ENCODE measurements around the gene SLC6A13. TPM values are rescaled to one million over a fixed set of nuclear protein-coding genes. Genes with fewer than 3 reads are reported as not detected.

The SLC6A13 gene
- total RNA-seq (2022; extraction: Qiagen RNA extraction) = 0.17 to 0.36 TPM (median 0.33 TPM) in 5 replicates

DNA sequence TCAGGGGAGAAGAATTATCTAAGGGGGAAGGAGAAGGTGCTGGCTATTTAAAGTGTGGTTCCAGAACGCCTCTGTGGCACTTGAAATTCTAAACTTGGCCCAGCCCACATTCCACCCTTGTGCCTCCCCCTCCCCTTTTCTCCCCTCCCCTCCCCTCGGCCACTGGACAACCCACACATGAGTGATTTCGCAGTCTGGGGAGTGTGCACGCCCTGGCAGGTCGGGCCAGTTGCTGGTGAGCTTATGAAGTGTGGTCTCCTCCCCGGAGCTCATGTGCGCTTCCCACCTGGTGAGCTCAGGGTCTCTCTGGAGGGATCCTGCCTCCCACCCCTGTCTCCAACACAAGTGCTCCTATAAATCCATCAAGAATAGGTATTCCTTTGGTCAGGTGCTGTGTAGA lies at the start of gene SLC6A13:
SLC6A13 (minus strand) TSS at position 20 of the 400 bp plus-strand sequence. CDS start 2,784 bp downstream, outside the sequence.

DNA sequence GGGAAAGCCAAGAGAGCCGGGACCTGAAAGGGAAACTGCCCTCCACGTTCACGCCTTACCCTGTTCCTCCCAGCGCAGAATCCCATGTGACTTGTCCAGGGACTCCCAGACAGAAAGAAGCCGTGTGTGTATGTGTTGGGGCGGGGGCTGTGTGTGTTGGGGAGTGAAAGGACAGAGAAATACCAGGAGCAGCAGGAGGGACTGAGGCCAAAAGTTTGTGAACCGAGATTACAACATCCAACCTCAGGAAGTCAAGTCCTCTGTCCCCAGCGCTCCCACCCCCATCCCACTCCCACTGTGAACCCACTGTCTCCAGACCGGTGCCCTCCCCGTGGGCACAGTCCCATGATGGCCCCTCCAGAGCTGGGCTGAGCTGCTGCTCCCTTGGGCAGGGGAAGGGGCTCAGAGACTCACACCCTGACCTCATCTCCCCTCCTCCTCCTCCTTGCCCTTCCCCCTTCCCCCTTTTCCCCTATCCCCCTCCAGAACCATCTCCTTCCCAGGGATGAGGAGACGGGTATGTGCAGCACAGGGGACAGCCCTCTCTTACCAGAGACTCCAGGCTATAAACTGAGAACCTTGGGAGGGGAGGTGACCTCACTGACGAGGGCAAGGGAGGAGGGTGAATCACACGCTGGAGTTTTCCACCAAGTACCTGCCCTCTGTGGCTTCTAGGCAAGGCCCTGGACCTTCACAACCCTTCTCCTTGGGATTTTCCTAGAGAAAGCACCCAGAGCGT lies 48.5 kb downstream of the SLC6A13 start, which contains the start of gene SLC6A12:
SLC6A12 (minus strand) TSS at position 155 of the 739 bp plus-strand sequence. CDS start 4,171 bp downstream, outside the sequence.

Other genes with a start within 250 kb of the SLC6A13 start
- 0.01 to 0.10 TPM in 2 of 5 replicates, not detected in the others for gene IQSEC3, start 196.1 kb downstream of the SLC6A13 start, total RNA-seq (2022; extraction: Qiagen RNA extraction)
- gene SLC6A12, start 48.7 kb downstream of the SLC6A13 start, total RNA-seq (2022; extraction: Qiagen RNA extraction) = 0.51 to 1.1 TPM (median 0.69 TPM) in 5 replicates
- gene KDM5A, start 126.5 kb upstream of the SLC6A13 start, total RNA-seq (2022; extraction: Qiagen RNA extraction) = 15.0 to 23.7 TPM (median 20.5 TPM) in 5 replicates
- 11.2 to 15.0 TPM (median 12.6 TPM) in 5 replicates for gene CCDC77, start 138.8 kb upstream of the SLC6A13 start, total RNA-seq (2022; extraction: Qiagen RNA extraction)
- 0.43 to 0.81 TPM (median 0.59 TPM) in 5 replicates for gene B4GALNT3, start 197.1 kb upstream of the SLC6A13 start, total RNA-seq (2022; extraction: Qiagen RNA extraction)